HepG2 (cell line): ENCODE data around the gene CELF4. TPM values are rescaled to one million over a fixed set of nuclear protein-coding genes. Genes with fewer than 3 reads are reported as not detected.

ENCODE experiments used
- ATF2 ChIP-seq: sonication (generic); formaldehyde crosslinking; IDR thresholded peaks from 2 replicates; pipeline ENCODE4 v1.4.0; 2020; ENCODE audit warnings: missing genetic modification reagents
- BCL3 ChIP-seq: sonication (generic); formaldehyde crosslinking; IDR thresholded peaks from 2 replicates; pipeline ENCODE4 v1.5.1; 2020; ENCODE audit warnings: mild to moderate bottlenecking, missing genetic modification reagents, moderate library complexity
- MAFF ChIP-seq: IDR thresholded peaks from 2 replicates; pipeline ENCODE4 v1.6.1; 2011; ENCODE audit warnings: low read depth, low read length, improper control_type of control experiment
- MEF2D ChIP-seq: sonication (generic); formaldehyde crosslinking; IDR thresholded peaks from 2 replicates; pipeline ENCODE4 v1.5.1; 2020; ENCODE audit warnings: mild to moderate bottlenecking, missing genetic modification reagents
- REXO4 ChIP-seq: sonication (generic); formaldehyde crosslinking; IDR thresholded peaks from 2 replicates; pipeline ENCODE4 v1.8.0; 2022; ENCODE audit warnings: missing genetic modification reagents, mild to moderate bottlenecking, borderline replicate concordance
- RFX3 ChIP-seq: IDR thresholded peaks from 2 replicates; pipeline ENCODE4 v1.6.1; 2016; ENCODE audit warnings: missing biosample characterization, missing genetic modification reagents
- SP4 ChIP-seq: sonication (generic); formaldehyde crosslinking; IDR thresholded peaks from 2 replicates; pipeline ENCODE4 v1.8.1; 2023; ENCODE audit warnings: mild to moderate bottlenecking, missing genetic modification reagents
- TSC22D2 ChIP-seq: sonication (generic); formaldehyde crosslinking; IDR thresholded peaks from 2 replicates; pipeline ENCODE4 v1.5.1; 2020; ENCODE audit warnings: missing genetic modification reagents, mild to moderate bottlenecking, borderline replicate concordance
- ZBTB34 ChIP-seq: sonication (generic); formaldehyde crosslinking; IDR thresholded peaks from 2 replicates; pipeline ENCODE4 v1.8.0; 2022; ENCODE audit warnings: mild to moderate bottlenecking, missing genetic modification reagents
- ZBTB39 ChIP-seq: sonication (generic); formaldehyde crosslinking; IDR thresholded peaks from 2 replicates; pipeline ENCODE4 v1.5.0; 2020; ENCODE audit warnings: missing genetic modification reagents
- ZNF260 ChIP-seq: sonication (generic); formaldehyde crosslinking; IDR thresholded peaks from 2 replicates; pipeline ENCODE4 v1.4.0; 2020; ENCODE audit warnings: missing genetic modification reagents, low read depth, mild to moderate bottlenecking, borderline replicate concordance
- ZNF280B ChIP-seq: sonication (generic); formaldehyde crosslinking; IDR thresholded peaks from 2 replicates; pipeline ENCODE4 v1.5.0; 2020; ENCODE audit warnings: missing genetic modification reagents, mild to moderate bottlenecking, borderline replicate concordance
- ZNF350 ChIP-seq: sonication (generic); formaldehyde crosslinking; IDR thresholded peaks from 2 replicates; pipeline ENCODE4 v1.4.0; 2020; ENCODE audit warnings: mild to moderate bottlenecking, low read depth, missing genetic modification reagents, borderline replicate concordance
- ZNF570 ChIP-seq: sonication (generic); formaldehyde crosslinking; IDR thresholded peaks from 2 replicates; pipeline ENCODE4 v1.4.0; 2020; ENCODE audit warnings: mild to moderate bottlenecking, missing genetic modification reagents, borderline replicate concordance
- ZNF580 ChIP-seq: IDR thresholded peaks from 2 replicates; pipeline ENCODE4 v1.6.1; 2016; ENCODE audit warnings: low read depth, borderline replicate concordance
- ZNF615 ChIP-seq: sonication (generic); formaldehyde crosslinking; IDR thresholded peaks from 2 replicates; pipeline ENCODE4 v1.5.0; 2020; ENCODE audit warnings: mild to moderate bottlenecking, missing genetic modification reagents, borderline replicate concordance
- ZNF619 ChIP-seq: sonication (generic); formaldehyde crosslinking; IDR thresholded peaks from 2 replicates; pipeline ENCODE4 v1.4.0; 2020; ENCODE audit warnings: mild to moderate bottlenecking, missing genetic modification reagents
- ZNF709 ChIP-seq: sonication (generic); formaldehyde crosslinking; IDR thresholded peaks from 2 replicates; pipeline ENCODE4 v1.5.0; 2020; ENCODE audit warnings: mild to moderate bottlenecking, missing genetic modification reagents
- ZNF720 ChIP-seq: sonication (generic); formaldehyde crosslinking; IDR thresholded peaks from 2 replicates; pipeline ENCODE4 v1.4.0; 2020; ENCODE audit warnings: missing genetic modification reagents
- polyA plus RNA-seq, 8 experiments: library from polyadenylated mRNA; depleted of rRNA in 3 of 8; stranded (reverse) in 7 of 8; unstranded in 1 of 8; fragments of >200 nt; fragmentation: Illumina TruSeq in 4 of 8; extraction: Trizol in 4 of 8; gene quantifications; 2 replicates each; pipeline versions ENCODE4 v1.2.1 to v1.2.3, GENCODE V29; 2011 to 2016; ENCODE audit warnings: low read depth in 4 of 8, missing spikeins in 1 of 8, mixed read lengths in 1 of 8; ENCODE audit not compliant: insufficient read depth in 1 of 8
- total RNA-seq, 5 experiments: library from RNA; depleted of rRNA; stranded (reverse); fragments of >200 nt; fragmentation: Illumina TruSeq; extraction: Trizol; gene quantifications; 2 replicates each; pipeline ENCODE4 v1.2.3, GENCODE V29; 2016; ENCODE audit warnings: low read depth in 1 of 5

The CELF4 gene
- total and polyA plus RNA-seq, 2 of the 13 experiments (the other 11 are each of a cell fraction or from before 2014, with no cell fraction given): not detected

- TF ChIP-seq ZNF580: peak; percentile 100
- peak; percentile 99 for TF ChIP-seq ATF2 (CRISPR knock-in tag)
- peak; percentile 96 for TF ChIP-seq REXO4 (CRISPR knock-in tag)
- TF ChIP-seq BCL3 (CRISPR knock-in tag): peak; percentile 100
- TF ChIP-seq ZNF720: peak; percentile 99
- no peak for TF ChIP-seq MAFF
- peak; percentile 95 for TF ChIP-seq ZNF619 (CRISPR knock-in tag)
- TF ChIP-seq RFX3 (CRISPR knock-in tag): peak; percentile 84
- peak; percentile 99 for TF ChIP-seq MEF2D (CRISPR knock-in tag)
- TF ChIP-seq ZNF280B (CRISPR knock-in tag): peak; percentile 99
- TF ChIP-seq ZNF350: peak; percentile 93
- peak; percentile 100 for TF ChIP-seq TSC22D2 (CRISPR knock-in tag)
- TF ChIP-seq ZNF260: no peak
- peak; percentile 96 for TF ChIP-seq SP4
- peak; percentile 99 for TF ChIP-seq ZNF570 (CRISPR knock-in tag)
- peak; percentile 82; the same call in 1 of the 2 replicates for TF ChIP-seq ZBTB34 (CRISPR knock-in tag)
- peak; percentile 100 for TF ChIP-seq ZNF615 (CRISPR knock-in tag)
- peak; percentile 97 for TF ChIP-seq ZBTB39 (CRISPR knock-in tag)
- peak; percentile 100 for TF ChIP-seq ZNF709 (CRISPR knock-in tag)
Observed at GRCh38 chr18:37270038-37270665, 295.4 kb downstream of the CELF4 start (continued).
